HG02588 (cell line): ENCODE measurements around the gene PFKP.

Source experiments
- ATAC-seq: cut with Tn5 transposase; IDR thresholded peaks from one replicate; pipeline ENCODE4 v1.9.1; 2021; ENCODE audit warnings: mild to moderate bottlenecking, moderate library complexity; ENCODE audit not compliant: unreplicated experiment

PFKP gene

GRCh38 chr10:3067118-3067858 is at the start of gene PFKP:
Gene PFKP, plus strand, starts transcription at chr10:3067548. Its CDS starts 48 bp downstream, at chr10:3067596.
- peak; percentile 52 for ATAC-seq

- ATAC-seq, result no peak
Measured at GRCh38 chr10:3018247-3018646, 49.1 kb upstream of the PFKP start.

GRCh38 chr10:3020311-3020710 is 47.0 kb upstream of the PFKP start:
- ATAC-seq, result no peak

GRCh38 chr10:3020881-3021280 is 46.5 kb upstream of the PFKP start:
- no peak for ATAC-seq

- no peak for ATAC-seq
Measured at GRCh38 chr10:3022027-3022426, 45.3 kb upstream of the PFKP start.

- no peak for ATAC-seq
Measured at GRCh38 chr10:3023892-3024291, 43.5 kb upstream of the PFKP start.

- no peak for ATAC-seq
Measured at GRCh38 chr10:3025026-3025683, 42.2 kb upstream of the PFKP start.

GRCh38 chr10:3027866-3028265 is 39.5 kb upstream of the PFKP start:
- ATAC-seq, result no peak

- no peak for ATAC-seq
Measured at GRCh38 chr10:3028441-3028840, 38.9 kb upstream of the PFKP start.

- no peak for ATAC-seq
Measured at GRCh38 chr10:3030765-3031164, 36.6 kb upstream of the PFKP start.

- ATAC-seq, result no peak
Measured at GRCh38 chr10:3031490-3031889, 35.9 kb upstream of the PFKP start.

- no peak for ATAC-seq
Measured at GRCh38 chr10:3033925-3034324, 33.4 kb upstream of the PFKP start.

GRCh38 chr10:3034616-3035015 is 32.7 kb upstream of the PFKP start:
- ATAC-seq, result no peak

GRCh38 chr10:3036155-3037021 is 31.0 kb upstream of the PFKP start:
- peak; percentile 96 for ATAC-seq

GRCh38 chr10:3037182-3037581 is 30.2 kb upstream of the PFKP start:
- no peak for ATAC-seq

GRCh38 chr10:3040069-3040468 is 27.3 kb upstream of the PFKP start:
- ATAC-seq, result no peak

GRCh38 chr10:3042589-3042988 is 24.8 kb upstream of the PFKP start:
- ATAC-seq, result no peak

GRCh38 chr10:3043512-3044368 is 23.6 kb upstream of the PFKP start:
- no peak for ATAC-seq

- ATAC-seq, result no peak
Measured at GRCh38 chr10:3045471-3046209, 21.7 kb upstream of the PFKP start.

- ATAC-seq, result no peak
Measured at GRCh38 chr10:3046210-3046779, 21.1 kb upstream of the PFKP start.
